Measurements from ENCODE around the gene BCAT1.
A peak's percentile ranks its signal among the peaks of the same experiment; 100 is the strongest.

BCAT1 gene

DNA sequence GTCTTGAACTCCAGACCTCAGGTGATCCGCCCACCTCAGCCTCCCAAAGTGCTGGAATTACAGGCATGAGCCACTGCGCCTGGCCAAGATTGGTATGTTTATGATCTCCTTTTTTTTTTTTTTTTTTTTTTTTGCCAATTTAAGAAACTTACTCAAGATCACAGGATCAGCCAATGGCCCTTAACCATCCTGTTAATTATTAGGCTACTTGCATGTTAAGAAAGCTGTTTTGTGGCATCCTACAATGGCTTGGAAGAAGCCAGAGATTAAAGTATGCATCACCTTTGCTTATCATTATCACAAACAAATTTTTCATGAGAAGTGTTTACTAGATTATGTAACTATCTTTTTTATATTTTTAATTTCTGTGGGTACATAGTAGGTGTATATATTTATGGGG lies 140.2 kb downstream of the BCAT1 start:
- Mint-ChIP-seq H3K4me1 (peaks cover 3% of the 10 kb centered on the region), H3K9me3 (no peaks in the 10 kb centered on the region), H3K4me3 (no peak overlapping the region), H3K27me3 (ENCODE audit: low read depth) (no peaks in the 10 kb centered on the region), H3K27ac (no peak overlapping the region), H3K36me3 (ENCODE audit: low read depth) (peaks cover 18% of the 10 kb centered on the region)
- TF ChIP-seq, protein P1, sequence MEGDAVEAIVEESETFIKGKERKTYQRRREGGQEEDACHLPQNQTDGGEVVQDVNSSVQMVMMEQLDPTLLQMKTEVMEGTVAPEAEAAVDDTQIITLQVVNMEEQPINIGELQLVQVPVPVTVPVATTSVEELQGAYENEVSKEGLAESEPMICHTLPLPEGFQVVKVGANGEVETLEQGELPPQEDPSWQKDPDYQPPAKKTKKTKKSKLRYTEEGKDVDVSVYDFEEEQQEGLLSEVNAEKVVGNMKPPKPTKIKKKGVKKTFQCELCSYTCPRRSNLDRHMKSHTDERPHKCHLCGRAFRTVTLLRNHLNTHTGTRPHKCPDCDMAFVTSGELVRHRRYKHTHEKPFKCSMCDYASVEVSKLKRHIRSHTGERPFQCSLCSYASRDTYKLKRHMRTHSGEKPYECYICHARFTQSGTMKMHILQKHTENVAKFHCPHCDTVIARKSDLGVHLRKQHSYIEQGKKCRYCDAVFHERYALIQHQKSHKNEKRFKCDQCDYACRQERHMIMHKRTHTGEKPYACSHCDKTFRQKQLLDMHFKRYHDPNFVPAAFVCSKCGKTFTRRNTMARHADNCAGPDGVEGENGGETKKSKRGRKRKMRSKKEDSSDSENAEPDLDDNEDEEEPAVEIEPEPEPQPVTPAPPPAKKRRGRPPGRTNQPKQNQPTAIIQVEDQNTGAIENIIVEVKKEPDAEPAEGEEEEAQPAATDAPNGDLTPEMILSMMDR (IDR thresholded peaks at IDR 0.05; ENCODE audit: unreplicated experiment in 3 of 3) = no peak

DNA sequence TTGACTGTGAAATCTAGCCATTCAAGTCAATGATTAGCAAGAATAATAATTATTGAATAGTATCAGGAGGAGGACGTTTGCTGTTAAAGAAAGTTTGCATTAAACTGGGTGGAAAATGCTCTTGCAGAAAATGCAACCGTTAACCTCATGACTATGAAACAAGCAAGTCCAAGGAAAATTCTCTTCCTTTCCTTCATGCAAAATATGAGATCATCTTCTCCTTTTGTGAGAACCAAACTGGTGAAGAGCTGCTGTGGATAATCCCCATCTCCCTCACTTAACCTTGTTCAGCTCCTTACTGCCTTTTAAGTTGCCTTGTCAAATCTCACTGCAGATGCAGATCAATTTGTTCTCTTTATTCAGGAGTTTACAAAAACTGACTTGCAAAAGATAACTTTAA lies 142.5 kb downstream of the BCAT1 start:
- TF ChIP-seq, protein P1 (IDR thresholded peaks at IDR 0.05; ENCODE audit: unreplicated experiment in 3 of 3) = no peak
- peaks cover 11% of the 10 kb centered on the region for H3K36me3 Mint-ChIP-seq (ENCODE audit: low read depth)
- no peak overlapping the region for H3K27ac Mint-ChIP-seq
- H3K4me3 Mint-ChIP-seq = no peak overlapping the region
- H3K4me1 Mint-ChIP-seq = no peaks in the 10 kb centered on the region
- H3K27me3 Mint-ChIP-seq (ENCODE audit: low read depth) = no peaks in the 10 kb centered on the region
- peaks cover 7% of the 10 kb centered on the region for H3K9me3 Mint-ChIP-seq

DNA sequence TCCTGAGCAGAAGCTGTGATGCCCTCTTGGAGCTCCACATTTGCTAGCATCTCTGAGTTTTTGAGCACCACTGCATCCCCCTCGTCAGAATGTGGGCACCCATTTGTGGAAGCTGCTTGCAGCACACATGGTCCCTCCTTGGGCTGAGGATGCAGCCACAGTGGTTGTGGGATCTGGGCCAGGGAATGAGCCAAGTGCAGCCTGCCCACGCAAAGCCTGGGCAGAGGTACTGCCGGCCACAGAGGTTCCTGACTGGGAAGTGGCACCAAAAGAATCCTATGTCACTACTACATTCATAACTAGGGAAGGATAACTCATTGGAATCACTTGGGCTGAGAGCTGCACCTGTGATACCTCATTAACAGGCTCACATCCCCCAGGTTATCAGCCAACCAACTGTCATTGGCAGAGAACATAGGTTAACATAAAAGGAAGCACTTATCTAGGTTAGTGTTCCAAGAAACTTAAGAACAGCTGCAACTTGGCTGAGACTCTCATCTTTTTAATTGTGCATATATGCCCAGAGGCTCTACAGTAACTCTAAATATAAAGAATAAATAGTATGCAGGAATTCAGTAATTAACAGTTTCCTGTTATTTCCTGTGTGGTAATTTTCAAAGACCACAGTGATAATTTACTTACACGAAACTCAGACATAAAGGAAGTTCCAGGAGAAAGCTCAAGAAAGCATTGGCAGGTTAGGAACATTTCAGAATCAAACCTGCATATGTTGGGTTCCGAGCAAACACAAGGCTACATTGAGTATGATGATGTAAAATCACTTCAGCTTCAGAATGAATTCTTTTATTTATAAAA lies 145.3 kb downstream of the BCAT1 start:
- Mint-ChIP-seq H3K27me3 (ENCODE audit: low read depth) (no peaks in the 10 kb centered on the region), H3K9me3 (peaks cover 7% of the 10 kb centered on the region), H3K4me1 (no peaks in the 10 kb centered on the region), H3K27ac (no peak overlapping the region), H3K4me3 (no peak overlapping the region), H3K36me3 (ENCODE audit: low read depth) (peaks cover 7% of the 10 kb centered on the region)
- TF ChIP-seq, protein P1 (IDR thresholded peaks at IDR 0.05; ENCODE audit: unreplicated experiment in 3 of 3) = no peak

DNA sequence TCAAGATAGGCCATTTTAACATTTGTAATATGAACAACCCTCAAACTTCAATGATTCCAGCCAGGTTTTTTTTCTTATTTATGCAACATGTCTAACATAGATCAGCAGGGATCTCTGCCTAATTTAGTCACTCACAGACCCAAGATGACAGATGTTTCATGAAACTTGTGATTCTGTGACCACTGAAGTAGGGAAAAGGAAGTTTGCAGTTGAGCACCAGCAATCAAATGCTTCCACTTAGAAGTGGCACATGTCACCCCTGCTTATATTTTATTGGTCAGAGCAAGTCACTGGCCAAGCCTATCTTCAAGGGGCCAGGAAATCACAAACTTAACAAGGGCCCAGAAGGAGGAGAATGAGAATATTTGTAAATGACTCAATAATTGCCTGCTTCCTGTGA lies 150.6 kb downstream of the BCAT1 start:
- peaks cover 7% of the 10 kb centered on the region for H3K9me3 Mint-ChIP-seq
- H3K36me3 Mint-ChIP-seq (ENCODE audit: low read depth) = peaks cover 4% of the 10 kb centered on the region
- H3K27me3 Mint-ChIP-seq (ENCODE audit: low read depth) = no peaks in the 10 kb centered on the region
- H3K4me1 Mint-ChIP-seq = peaks cover 15% of the 10 kb centered on the region
- H3K4me3 Mint-ChIP-seq = no peak overlapping the region
- TF ChIP-seq, protein P1 (IDR thresholded peaks at IDR 0.05; ENCODE audit: unreplicated experiment in 3 of 3) = no peak
- peak overlapping the region; percentile 37 to 79 (median 56) for H3K27ac Mint-ChIP-seq

DNA sequence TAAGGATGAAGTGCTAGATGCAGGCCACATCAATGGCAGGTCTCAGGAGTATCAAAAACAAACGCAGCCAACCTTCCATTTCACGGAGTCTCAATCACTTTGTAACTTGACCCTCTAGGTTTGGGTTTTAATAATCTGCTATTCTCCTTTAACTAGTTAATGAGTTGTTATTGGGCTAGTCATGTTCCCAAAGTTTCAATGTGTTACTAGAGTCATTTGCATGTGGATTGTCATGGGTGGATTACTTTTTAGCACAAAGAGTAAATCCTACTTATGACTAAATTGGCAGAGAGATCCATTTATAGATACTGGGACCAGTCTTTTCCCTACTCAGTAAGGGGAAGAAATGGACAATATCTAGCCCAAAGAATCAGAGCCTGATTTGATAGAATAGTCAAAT lies 151.0 kb downstream of the BCAT1 start:
- no peak overlapping the region for H3K4me3 Mint-ChIP-seq
- H3K4me1 Mint-ChIP-seq = peaks cover 20% of the 10 kb centered on the region
- peaks cover 4% of the 10 kb centered on the region for H3K9me3 Mint-ChIP-seq
- H3K36me3 Mint-ChIP-seq (ENCODE audit: low read depth) = peaks cover 4% of the 10 kb centered on the region
- H3K27me3 Mint-ChIP-seq (ENCODE audit: low read depth) = no peaks in the 10 kb centered on the region
- peak overlapping the region; percentile 37 to 79 (median 56) for H3K27ac Mint-ChIP-seq
- TF ChIP-seq, protein P1 (IDR thresholded peaks at IDR 0.05; ENCODE audit: unreplicated experiment in 3 of 3) = no peak

DNA sequence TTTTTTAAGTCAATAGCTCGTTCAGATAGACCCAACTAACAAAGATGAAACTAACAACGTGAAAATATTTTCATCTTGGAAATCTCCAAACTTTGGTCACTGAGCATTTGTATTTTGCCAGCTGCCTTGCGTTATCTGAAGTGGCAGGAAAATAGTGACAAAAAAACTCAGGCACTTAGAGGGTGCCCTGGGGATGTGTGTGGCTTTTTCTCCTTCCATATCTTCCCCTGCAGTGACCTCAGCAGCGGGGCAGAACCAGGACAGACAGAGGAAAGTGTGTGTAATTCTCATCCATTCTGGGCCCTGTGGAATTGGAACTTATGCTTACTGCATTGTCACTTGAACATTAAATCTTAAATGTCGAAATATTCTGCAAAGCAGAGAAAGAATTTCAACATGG lies 152.0 kb downstream of the BCAT1 start:
- Mint-ChIP-seq H3K27me3 (ENCODE audit: low read depth) (no peaks in the 10 kb centered on the region), H3K36me3 (ENCODE audit: low read depth) (peaks cover 3% of the 10 kb centered on the region), H3K27ac (no peak overlapping the region), H3K9me3 (peaks cover 2% of the 10 kb centered on the region), H3K4me1 (peaks cover 30% of the 10 kb centered on the region), H3K4me3 (no peak overlapping the region)
- TF ChIP-seq, protein P1 (IDR thresholded peaks at IDR 0.05; ENCODE audit: unreplicated experiment in 3 of 3) = no peak
